H1 (cell line): ENCODE measurements around the gene MYPN. TPM values are rescaled to one million over a fixed set of nuclear protein-coding genes. Genes with fewer than 3 reads are reported as not detected.
A peak's percentile ranks its signal among the peaks of the same experiment; 100 is the strongest.

ENCODE experiments used
- CTCF ChIA-PET: fragments of 300-600 bp; sonication (Branson Sonifier 250); formaldehyde crosslinking; loops from one replicate; lab custom pipeline; 2021; ENCODE audit not compliant: partially characterized antibody; lab: Charles Lee
- POLR2A ChIA-PET: fragments of 300-600 bp; sonication (Branson Sonifier 250); formaldehyde crosslinking; loops from one replicate; lab custom pipeline; 2021; ENCODE audit warnings: inconsistent platforms; ENCODE audit not compliant: partially characterized antibody; lab: Charles Lee
- DNase-seq, 2 experiments: peaks; one replicate each; pipeline versions ENCODE4 v3.0.0 to v3.0.0-alpha.2; 2010 to 2022; ENCODE audit warnings: low spot score in 2 of 2, low read depth in 1 of 2, mixed read lengths in 1 of 2
- FAIRE-seq: peaks from 2 replicates; lab custom pipeline; 2011; peaks lifted over from hg19 to GRCh38; lab: Jason Lieb, UNC
- H2AFZ ChIP-seq: 2 replicates; pipeline ENCODE4 v1.8.1; 2012; ENCODE audit warnings: low read length, inconsistent platforms
- H2AK5ac ChIP-seq: 2 replicates; pipeline ENCODE4 v1.6.1; 2013; ENCODE audit warnings: low read depth, low read length
- H2BK120ac ChIP-seq: replicated peaks from 2 replicates; pipeline ENCODE3; 2013; ENCODE audit warnings: low read depth, low read length, inconsistent platforms
- H2BK12ac ChIP-seq: 2 replicates; pipeline ENCODE4 v1.6.1; 2013; ENCODE audit warnings: low read depth, low read length
- H2BK15ac ChIP-seq: 2 replicates; pipeline ENCODE4 v1.6.1; 2013; ENCODE audit warnings: low read length
- H2BK20ac ChIP-seq: 2 replicates; pipeline ENCODE4 v1.6.1; 2013; ENCODE audit warnings: low read length
- H2BK5ac ChIP-seq: 2 replicates; pipeline ENCODE4 v1.6.1; 2013; ENCODE audit warnings: low read depth, low read length
- H3K14ac ChIP-seq: 2 replicates; pipeline ENCODE4 v1.6.1; 2013; ENCODE audit warnings: inconsistent platforms; ENCODE audit not compliant: insufficient read length
- H3K18ac ChIP-seq: 2 replicates; pipeline ENCODE4 v1.6.1; 2013; ENCODE audit warnings: low read length; ENCODE audit errors: extremely low read depth
- H3K23ac ChIP-seq: 2 replicates; pipeline ENCODE4 v1.6.1; 2013; ENCODE audit warnings: inconsistent platforms; ENCODE audit not compliant: insufficient read length
- H3K23me2 ChIP-seq: 2 replicates; pipeline ENCODE4 v1.6.1; 2013; ENCODE audit warnings: low read depth, low read length
- H3K27ac ChIP-seq: 2 replicates; pipeline ENCODE4 v1.6.1; 2011; ENCODE audit warnings: low read depth, low read length, inconsistent platforms
- H3K27me3 ChIP-seq, 4 experiments: replicated peaks in 1 of 4; 1 replicate in 1 of 4; 2 replicates in 3 of 4; pipeline versions ENCODE4 v1.6.1 to v1.8.1; 2011 to 2013; ENCODE audit warnings: low read length in 3 of 4, mild to moderate bottlenecking in 3 of 4, inconsistent platforms in 2 of 4, mixed read lengths in 2 of 4, moderate library complexity in 1 of 4; ENCODE audit not compliant: control insufficient read depth in 3 of 4, insufficient read depth in 3 of 4; ENCODE audit errors: extremely low read depth in 1 of 4
- H3K36me3 ChIP-seq, 4 experiments: 2 replicates each; pipeline versions ENCODE4 v1.6.1 to v1.8.1; 2011 to 2013; ENCODE audit warnings: mild to moderate bottlenecking in 4 of 4, low read length in 3 of 4, moderate library complexity in 2 of 4, control low read depth in 1 of 4, inconsistent platforms in 1 of 4; ENCODE audit not compliant: insufficient read depth in 4 of 4, control insufficient read depth in 2 of 4
- H3K4ac ChIP-seq: replicated peaks from 2 replicates; pipeline ENCODE3; 2013; ENCODE audit warnings: low read length, low read depth, mixed read lengths, inconsistent platforms; ENCODE audit not compliant: insufficient read length
- H3K4me1 ChIP-seq, 4 experiments: replicated peaks in 1 of 4; 1 replicate in 1 of 4; 2 replicates in 3 of 4; pipeline versions ENCODE4 v1.6.1 to v1.8.1; 2011 to 2013; ENCODE audit warnings: low read length in 3 of 4, inconsistent platforms in 2 of 4, mixed read lengths in 1 of 4; ENCODE audit not compliant: insufficient read depth in 4 of 4, control insufficient read depth in 3 of 4
- H3K4me2 ChIP-seq, 2 experiments: 2 replicates each; pipeline versions ENCODE4 v1.6.1 to v1.8.1; 2011 to 2013; ENCODE audit warnings: low read depth in 2 of 2, low read length in 2 of 2, control low read depth in 1 of 2, inconsistent platforms in 1 of 2, mild to moderate bottlenecking in 1 of 2; ENCODE audit not compliant: insufficient read depth in 1 of 2
- H3K4me3 ChIP-seq, 4 experiments: fragments of 200-600, 300-600 bp in 1 of 4; sonication (generic), shearing (Covaris generic), sonication (Bioruptor Twin) in 1 of 4; 2 replicates each; pipeline versions ENCODE4 v1.5.1 to v1.8.1; 2011 to 2016; ENCODE audit warnings: low read length in 4 of 4, low read depth in 3 of 4, control low read depth in 2 of 4, inconsistent platforms in 2 of 4, mild to moderate bottlenecking in 2 of 4, mixed read lengths in 1 of 4, moderate library complexity in 1 of 4; ENCODE audit not compliant: insufficient read depth in 2 of 4; ENCODE audit errors: extremely low read depth in 1 of 4
- H3K56ac ChIP-seq: replicated peaks from 2 replicates; pipeline ENCODE3; 2013; ENCODE audit warnings: low read depth, mild to moderate bottlenecking, mixed read lengths, low read length, inconsistent platforms; ENCODE audit not compliant: insufficient read length
- H3K79me1 ChIP-seq: 2 replicates; pipeline ENCODE4 v1.6.1; 2013; ENCODE audit warnings: low read depth, low read length, control low read depth
- H3K79me2 ChIP-seq, 2 experiments: 2 replicates each; pipeline versions ENCODE4 v1.6.1 to v1.8.1; 2012 to 2013; ENCODE audit warnings: low read length in 2 of 2, mild to moderate bottlenecking in 2 of 2, inconsistent platforms in 1 of 2; ENCODE audit not compliant: insufficient read depth in 2 of 2, control insufficient read depth in 1 of 2
- H3K9ac ChIP-seq, 4 experiments: replicated peaks in 1 of 4; 1 replicate in 1 of 4; 2 replicates in 3 of 4; pipeline versions ENCODE4 v1.6.1 to v1.8.1; 2011 to 2013; ENCODE audit warnings: low read depth in 3 of 4, low read length in 3 of 4, control low read depth in 2 of 4, mild to moderate bottlenecking in 2 of 4, moderate library complexity in 2 of 4, inconsistent platforms in 1 of 4; ENCODE audit errors: extremely low read depth in 1 of 4
- H3K9me3 ChIP-seq, 2 experiments: 2 replicates each; pipeline versions ENCODE4 v1.6.1 to v1.8.1; 2012 to 2013; ENCODE audit warnings: mild to moderate bottlenecking in 2 of 2, moderate library complexity in 2 of 2, control low read depth in 1 of 2, inconsistent platforms in 1 of 2, low read depth in 1 of 2, low read length in 1 of 2, mixed read lengths in 1 of 2; ENCODE audit not compliant: insufficient read depth in 2 of 2
- H4K20me1 ChIP-seq, 2 experiments: replicated peaks in 1 of 2; 2 replicates each; pipeline versions ENCODE3 to v1.8.1; 2011 to 2013; ENCODE audit warnings: inconsistent platforms in 2 of 2, low read length in 2 of 2, mild to moderate bottlenecking in 1 of 2; ENCODE audit not compliant: insufficient read depth in 2 of 2, control insufficient read depth in 1 of 2
- H4K5ac ChIP-seq: 2 replicates; pipeline ENCODE4 v1.6.1; 2013; ENCODE audit warnings: low read length, low read depth, mixed read lengths, inconsistent platforms; ENCODE audit not compliant: insufficient read length
- H4K8ac ChIP-seq: 2 replicates; pipeline ENCODE4 v1.8.0; 2013; ENCODE audit warnings: mild to moderate bottlenecking, moderate library complexity, low read length, inconsistent platforms; ENCODE audit not compliant: insufficient read depth; ENCODE audit errors: extremely low read depth
- H4K91ac ChIP-seq: replicated peaks from 2 replicates; pipeline ENCODE3; 2013; ENCODE audit warnings: low read length, mixed read lengths, inconsistent platforms; ENCODE audit not compliant: insufficient read length
- NANOG ChIP-seq: IDR thresholded peaks from 2 replicates; pipeline ENCODE4 v1.6.1; 2011; ENCODE audit warnings: low read length, low read depth, mild to moderate bottlenecking, inconsistent platforms; ENCODE audit not compliant: insufficient read depth, poor library complexity, severe bottlenecking
- WGBS, 2 experiments: shearing (Covaris generic) in 1 of 2; methylation state at CpG; one replicate each; pipeline versions ENCODE4 v1.1.6 to v1.1.7; 2013 to 2015; ENCODE audit warnings: low lambda C conversion rate in 2 of 2, mixed read lengths in 2 of 2, inconsistent platforms in 1 of 2, low coverage in 1 of 2, missing lambda C conversion rate in 1 of 2; ENCODE audit not compliant: insufficient replicate concordance in 2 of 2, insufficient coverage in 1 of 2, insufficient read length in 1 of 2; ENCODE audit errors: extremely low coverage in 1 of 2, missing lambda C conversion rate in 1 of 2; 5-methylcytosine and 5-hydroxymethylcytosine counted together
- polyA plus RNA-seq, 7 experiments: library from polyadenylated mRNA; depleted of rRNA in 3 of 7; stranded (reverse) in 5 of 7; unstranded in 2 of 7; fragments of >200 nt in 5 of 7; fragments of 200-250 nt in 2 of 7; gene quantifications; 1 replicate in 5 of 7; 2 replicates in 1 of 7; 4 replicates in 1 of 7; pipeline versions ENCODE4 v1.2.1 to v1.2.3, GENCODE V29; 2011 to 2013; ENCODE audit warnings: missing spikeins in 2 of 7, mixed read lengths in 2 of 7
- total RNA-seq: library from RNA; stranded (reverse); fragmentation: NEBNext Ultra II Directional; extraction: Animal tissue kit (Norgen Biotek cat#: 25700); gene quantifications from 2 replicates; pipeline ENCODE4 v1.2.1, GENCODE V29; 2021
- TF ChIP-seq, protein P1 (sequence below): IDR thresholded peaks from 2 replicates; pipeline ENCODE4 v1.6.1; 2011; ENCODE audit warnings: low read length, improper control_type of control experiment

The MYPN gene
- total and polyA plus RNA-seq, 2 of the 8 experiments (the other 6 are each of a cell fraction or from before 2014, with no cell fraction given) = not detected

DNA sequence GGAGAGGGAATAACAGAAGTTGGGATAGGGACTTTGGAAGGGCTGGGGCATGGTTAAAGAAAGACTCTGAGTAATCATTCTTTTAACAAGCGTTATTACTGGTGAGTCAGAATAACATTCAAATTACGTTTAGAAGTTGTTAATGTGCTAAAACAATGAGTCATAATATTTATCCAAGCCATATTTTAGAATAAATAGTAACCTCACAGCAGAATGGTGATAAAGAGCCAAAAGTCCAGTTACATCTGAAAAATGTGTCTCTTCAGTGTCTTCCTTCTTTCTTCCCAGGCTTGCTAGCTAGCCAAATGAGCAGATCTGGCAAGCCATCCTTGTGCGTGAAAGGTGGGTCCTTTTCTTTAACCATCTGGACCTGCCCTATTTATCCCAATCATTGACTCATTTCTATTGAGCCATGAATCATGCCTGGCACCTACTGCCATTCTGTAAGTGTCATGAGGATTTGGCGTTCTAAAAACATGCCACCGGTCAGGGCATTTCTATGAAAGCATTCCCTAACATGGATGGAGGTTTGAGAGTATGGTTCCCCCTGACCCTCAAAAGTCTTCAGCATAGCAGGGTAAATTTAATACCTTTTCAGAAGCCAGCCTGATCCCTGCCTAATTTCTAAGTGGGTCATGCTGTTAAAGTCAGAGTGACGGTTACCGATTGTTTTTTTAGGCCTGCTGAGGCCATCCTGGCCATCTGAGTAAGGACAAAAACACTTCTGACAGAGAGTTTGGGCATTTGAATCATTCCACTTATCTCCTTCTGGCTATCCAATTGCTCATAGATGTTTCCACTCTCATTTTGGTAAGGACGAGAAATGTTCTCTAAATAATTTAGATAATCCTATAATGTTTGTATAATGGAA lies 26.9 kb downstream of the MYPN start:
- H2AFZ ChIP-seq = no peak overlapping the region
- 76% methylated on average over 8 of the region's 8 CpGs; no CpG with 5 or more reads in 1 of the 2 experiments for WGBS, 2 experiments
- H3K9ac ChIP-seq = no peak overlapping the region; a peak in 1 of 7 replicates
- H4K20me1 ChIP-seq = no peaks in the 10 kb centered on the region
- no peak overlapping the region for H3K56ac ChIP-seq
- H4K5ac ChIP-seq = no peak overlapping the region
- H2BK120ac ChIP-seq = no peak overlapping the region
- H3K23me2 ChIP-seq = no peaks in the 10 kb centered on the region
- no peak overlapping the region for H3K4me3 ChIP-seq
- no peaks in the 10 kb centered on the region for H3K79me2 ChIP-seq
- no peak for FAIRE-seq
- H2BK15ac ChIP-seq = no peak overlapping the region
- H3K14ac ChIP-seq = no peak overlapping the region
- no peak overlapping the region for H2BK5ac ChIP-seq
- H3K23ac ChIP-seq = no peak overlapping the region
- H3K27ac ChIP-seq = no peak overlapping the region
- no peaks in the 10 kb centered on the region for H3K36me3 ChIP-seq
- peak; percentile 31 for TF ChIP-seq NANOG
- TF ChIP-seq, protein P1, sequence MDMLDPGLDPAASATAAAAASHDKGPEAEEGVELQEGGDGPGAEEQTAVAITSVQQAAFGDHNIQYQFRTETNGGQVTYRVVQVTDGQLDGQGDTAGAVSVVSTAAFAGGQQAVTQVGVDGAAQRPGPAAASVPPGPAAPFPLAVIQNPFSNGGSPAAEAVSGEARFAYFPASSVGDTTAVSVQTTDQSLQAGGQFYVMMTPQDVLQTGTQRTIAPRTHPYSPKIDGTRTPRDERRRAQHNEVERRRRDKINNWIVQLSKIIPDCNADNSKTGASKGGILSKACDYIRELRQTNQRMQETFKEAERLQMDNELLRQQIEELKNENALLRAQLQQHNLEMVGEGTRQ = no peak
- TF ChIP-seq, all 59 proteins: peak for 1
- Histone ChIP-seq H2AK5ac (no peak overlapping the region), H3K4me1 (0 out of 7 replicates have a peak, but pooled peaks cover 0 to 6% (median 0%) of the 10 kb centered on the region in 4 experiments), H3K9me3 (no peaks in the 10 kb centered on the region), H4K91ac (no peak overlapping the region), H3K79me1 (no peaks in the 10 kb centered on the region), H3K27me3 (no peaks in the 10 kb centered on the region), H4K8ac (no peak overlapping the region), H3K4me2 (peak overlapping the region in 1 of 2 experiments; percentile 15; a peak in 1 of 4 replicates), H3K4ac (no peak overlapping the region), H2BK12ac (no peak overlapping the region), H2BK20ac (no peak overlapping the region), H3K18ac (no peak overlapping the region)
- ChIA-PET CTCF (interaction anchor here (0.5 to 1.5 kb wide), 4 partner anchors 20 to 1343 kb away, joined by 3 to 5 read pairs (median 3); no protein-coding TSS in a partner anchor), POLR2A (interaction anchor here (0.5 kb wide), 1 partner anchor 8 kb away, joined by 3 read pairs; no protein-coding TSS in a partner anchor)
- DNase-seq = peak in 1 of 2 experiments; percentile 29
